HEK293 (cell line): ENCODE results near the gene CDK8.

ENCODE experiments used
- ZNF561 ChIP-seq: fragments of 450-650 bp; IDR thresholded peaks from 2 replicates; pipeline ENCODE4 v1.5.1; 2018; ENCODE audit warnings: missing biosample characterization, missing genetic modification characterization, borderline replicate concordance
- ZNF747 ChIP-seq: fragments of 450-650 bp; formaldehyde crosslinking; IDR thresholded peaks from 2 replicates; pipeline ENCODE4 v1.5.1; 2016; ENCODE audit warnings: missing biosample characterization, missing genetic modification characterization
- TF ChIP-seq, protein P1 (sequence below): fragments of 450-650 bp; formaldehyde crosslinking; IDR thresholded peaks from 2 replicates; pipeline ENCODE4 v1.5.1; 2016; ENCODE audit warnings: missing biosample characterization, missing genetic modification characterization

DNA sequence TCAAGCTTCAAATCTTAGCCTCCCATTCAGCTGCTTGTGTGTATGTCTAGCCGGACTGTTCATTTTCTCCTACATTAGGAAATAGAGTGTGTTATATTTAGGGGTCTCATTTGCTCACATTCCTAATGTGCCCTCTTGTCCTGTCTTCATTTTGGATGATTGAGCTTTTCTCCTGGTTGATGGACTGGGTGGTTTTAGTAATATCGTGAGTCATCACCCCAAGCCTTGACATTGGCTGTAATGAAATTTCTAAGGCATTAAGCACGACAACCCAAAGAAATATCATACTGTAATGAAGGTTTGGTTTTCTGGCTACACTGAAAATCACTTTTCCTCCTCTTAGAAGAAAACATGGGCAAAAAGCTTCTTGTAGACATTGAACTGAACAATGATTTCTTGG is 192.8 kb downstream of the CDK8 start:
- TF ChIP-seq ZNF561 (tag by site-specific recombination) (no peak), ZNF747 (tag by site-specific recombination) (no peak)
- TF ChIP-seq, protein P1, sequence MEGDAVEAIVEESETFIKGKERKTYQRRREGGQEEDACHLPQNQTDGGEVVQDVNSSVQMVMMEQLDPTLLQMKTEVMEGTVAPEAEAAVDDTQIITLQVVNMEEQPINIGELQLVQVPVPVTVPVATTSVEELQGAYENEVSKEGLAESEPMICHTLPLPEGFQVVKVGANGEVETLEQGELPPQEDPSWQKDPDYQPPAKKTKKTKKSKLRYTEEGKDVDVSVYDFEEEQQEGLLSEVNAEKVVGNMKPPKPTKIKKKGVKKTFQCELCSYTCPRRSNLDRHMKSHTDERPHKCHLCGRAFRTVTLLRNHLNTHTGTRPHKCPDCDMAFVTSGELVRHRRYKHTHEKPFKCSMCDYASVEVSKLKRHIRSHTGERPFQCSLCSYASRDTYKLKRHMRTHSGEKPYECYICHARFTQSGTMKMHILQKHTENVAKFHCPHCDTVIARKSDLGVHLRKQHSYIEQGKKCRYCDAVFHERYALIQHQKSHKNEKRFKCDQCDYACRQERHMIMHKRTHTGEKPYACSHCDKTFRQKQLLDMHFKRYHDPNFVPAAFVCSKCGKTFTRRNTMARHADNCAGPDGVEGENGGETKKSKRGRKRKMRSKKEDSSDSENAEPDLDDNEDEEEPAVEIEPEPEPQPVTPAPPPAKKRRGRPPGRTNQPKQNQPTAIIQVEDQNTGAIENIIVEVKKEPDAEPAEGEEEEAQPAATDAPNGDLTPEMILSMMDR (tag by site-specific recombination) = no peak
